ENCODE results near the gene SCYL3. TPM values are rescaled to one million over a fixed set of nuclear protein-coding genes. Genes with fewer than 3 reads are reported as not detected.

The SCYL3 gene
- polyA plus RNA-seq, 1 of the 3 experiments (the other 2 are of a cell fraction) = 5.9 TPM

GRCh38 chr1:169915150-169915549 is 21.5 kb upstream of the SCYL3 start:
- Histone ChIP-seq H3K9ac (no peak overlapping the region), H3K27ac (ENCODE audit: low read depth in 2 of 2, low read length in 1 of 2) (peak overlapping the region in 1 of 2 experiments; percentile 76; a peak in 3 of 4 replicates), H3K36me3 (replicated peaks in 1 of 2; ENCODE audit: control insufficient read depth in 1 of 2, insufficient read depth in 2 of 2, low read length in 1 of 2) (no peaks in the 10 kb centered on the region), H3K9me3 (no peaks in the 10 kb centered on the region), H3K4me2 (peak overlapping the region; percentile 61), H4K20me1 (ENCODE audit: insufficient read depth) (no peaks in the 10 kb centered on the region), H3K79me2 (ENCODE audit: insufficient read depth) (no peaks in the 10 kb centered on the region), H3K4me1 (ENCODE audit: control insufficient read depth in 1 of 2, insufficient read depth in 2 of 2, low read depth in 1 of 2, low read length in 1 of 2) (peaks cover 0 to 11% of the 10 kb centered on the region in 2 experiments; a peak in 3 of 4 replicates), H3K4me3 (ENCODE audit: low read depth in 2 of 2, low read length in 1 of 2) (no peak overlapping the region), H3F3A (replicated peaks; ENCODE audit: insufficient read depth) (peaks cover 11% of the 10 kb centered on the region), H3K27me3 (ENCODE audit: insufficient read depth) (no peaks in the 10 kb centered on the region), H3K9me2 (no peaks in the 10 kb centered on the region), H2AFZ (ENCODE audit: low read depth) (no peak overlapping the region)
- WGBS (ENCODE audit: low lambda C conversion rate) = 85% methylated on average over 15 of the region's 15 CpGs
- no peak for DNase-seq
- ChIA-PET CTCF (interaction anchor here (0.8 to 1.3 kb wide), 3 partner anchors 14 to 364 kb away, joined by 3 to 5 read pairs (median 4); no protein-coding TSS in a partner anchor), POLR2A (no interaction called here)
- TF ChIP-seq ZBTB33 (IDR thresholded peaks at IDR 0.05; ENCODE audit: borderline replicate concordance, low read depth) (no peak), ELF1 (IDR thresholded peaks at IDR 0.05) (no peak), MEF2A (IDR thresholded peaks at IDR 0.05; ENCODE audit: borderline replicate concordance, low read depth) (no peak), POLR2AphosphoS5 (IDR thresholded peaks at IDR 0.05; ENCODE audit: low read depth, low read length) (no peak), GATA2 (CRISPR knock-in tag; IDR thresholded peaks at IDR 0.05) (no peak), RCOR1 (IDR thresholded peaks at IDR 0.05; ENCODE audit: low read length) (no peak), REST (IDR thresholded peaks at IDR 0.05; ENCODE audit: low read depth, low read length) (no peak), MXI1 (IDR thresholded peaks at IDR 0.05; ENCODE audit: low read depth, low read length) (no peak), USF2 (IDR thresholded peaks at IDR 0.05; ENCODE audit: borderline replicate concordance, low read depth, low read length) (no peak), CHD2 (IDR thresholded peaks at IDR 0.05; ENCODE audit: low read length, partially characterized antibody) (no peak), FOXJ3 (CRISPR knock-in tag; IDR thresholded peaks at IDR 0.05) (no peak), GABPA (IDR thresholded peaks at IDR 0.05; ENCODE audit: low read depth) (no peak), RFX5 (IDR thresholded peaks at IDR 0.05; ENCODE audit: low read length) (no peak), RXRA (IDR thresholded peaks at IDR 0.05; ENCODE audit: borderline replicate concordance, low read depth) (no peak), EZH2phosphoT487 (IDR thresholded peaks at IDR 0.05; ENCODE audit: borderline replicate concordance, low read depth) (no peak), FOSL2 (IDR thresholded peaks at IDR 0.05; ENCODE audit: borderline replicate concordance, low read depth) (no peak), NFIC (IDR thresholded peaks at IDR 0.05; ENCODE audit: borderline replicate concordance) (no peak)

All from SK-N-SH (cell line).